HepG2 (cell line): ENCODE data around the gene SLC4A11. TPM values are rescaled to one million over a fixed set of nuclear protein-coding genes. Genes with fewer than 3 reads are reported as not detected.
A peak's percentile ranks its signal among the peaks of the same experiment; 100 is the strongest.

Experiments
- FOXJ3 ChIP-seq: sonication (generic); formaldehyde crosslinking; IDR thresholded peaks from 2 replicates; pipeline ENCODE4 v1.4.0; 2020; ENCODE audit warnings: missing genetic modification reagents, mild to moderate bottlenecking, borderline replicate concordance
- FOXK1 ChIP-seq: sonication (generic); formaldehyde crosslinking; IDR thresholded peaks from 2 replicates; pipeline ENCODE4 v1.4.0; 2020; ENCODE audit warnings: low read depth, missing genetic modification reagents, borderline replicate concordance
- GABPB1 ChIP-seq: IDR thresholded peaks from 2 replicates; pipeline ENCODE4 v1.6.1; 2016; ENCODE audit warnings: mild to moderate bottlenecking, missing genetic modification reagents, moderate library complexity, missing compliant biosample characterization
- GPN1 ChIP-seq: sonication (generic); formaldehyde crosslinking; IDR thresholded peaks from 2 replicates; pipeline ENCODE4 v1.5.1; 2020; ENCODE audit warnings: missing genetic modification reagents, borderline replicate concordance
- HCFC1 ChIP-seq: fragments of 150-350 bp; IDR thresholded peaks from 2 replicates; pipeline ENCODE4 v1.6.1; 2014; ENCODE audit warnings: low read depth, low read length
- HNF4A ChIP-seq: sonication (generic); formaldehyde crosslinking; IDR thresholded peaks from 2 replicates; pipeline ENCODE4 v1.4.0; 2020; ENCODE audit warnings: missing genetic modification reagents
- NBN ChIP-seq: fragments of 450-650 bp; conservative IDR thresholded peaks from 2 replicates; pipeline ENCODE4 v1.6.1; 2017
- NFE2 ChIP-seq: sonication (generic); formaldehyde crosslinking; IDR thresholded peaks from 2 replicates; pipeline ENCODE4 v1.4.0; 2020; ENCODE audit warnings: missing genetic modification reagents
- PHF20 ChIP-seq: sonication (generic); formaldehyde crosslinking; IDR thresholded peaks from 2 replicates; pipeline ENCODE4 v1.5.0; 2020; ENCODE audit warnings: mild to moderate bottlenecking, missing genetic modification reagents
- PITX1 ChIP-seq: sonication (generic); formaldehyde crosslinking; IDR thresholded peaks from 2 replicates; pipeline ENCODE4 v1.5.1; 2020; ENCODE audit warnings: mild to moderate bottlenecking, missing genetic modification reagents
- POLR2AphosphoS2 ChIP-seq: IDR thresholded peaks from 2 replicates; pipeline ENCODE4 v1.6.1; 2011; ENCODE audit warnings: low read depth, low read length, improper control_type of control experiment
- RBM22 ChIP-seq: fragments of 200-400 bp; formaldehyde crosslinking; optimal IDR thresholded peaks from 2 replicates; pipeline ENCODE3; 2017; ENCODE audit warnings: mild to moderate bottlenecking, low read length, moderate library complexity
- RCOR2 ChIP-seq: IDR thresholded peaks from 2 replicates; pipeline ENCODE4 v1.6.1; 2016; ENCODE audit warnings: missing biosample characterization, missing genetic modification reagents
- TFDP2 ChIP-seq: sonication (generic); formaldehyde crosslinking; IDR thresholded peaks from 2 replicates; pipeline ENCODE4 v1.4.0; 2020; ENCODE audit warnings: missing genetic modification reagents
- ZFP91 ChIP-seq: sonication (generic); formaldehyde crosslinking; IDR thresholded peaks from 2 replicates; pipeline ENCODE4 v1.9.0; 2022; ENCODE audit warnings: missing genetic modification reagents, mild to moderate bottlenecking, borderline replicate concordance
- ZKSCAN5 ChIP-seq: sonication (generic); formaldehyde crosslinking; IDR thresholded peaks from 2 replicates; pipeline ENCODE4 v1.5.1; 2020; ENCODE audit warnings: mild to moderate bottlenecking, missing genetic modification reagents
- ZNF24 ChIP-seq: fragments of 450-650 bp; IDR thresholded peaks from 2 replicates; pipeline ENCODE4 v1.6.1; 2017; ENCODE audit warnings: antibody characterized with exemption, mild to moderate bottlenecking
- ZNF33B ChIP-seq: sonication (generic); formaldehyde crosslinking; IDR thresholded peaks from 2 replicates; pipeline ENCODE4 v1.5.1; 2020; ENCODE audit warnings: mild to moderate bottlenecking, missing genetic modification reagents
- ZNF383 ChIP-seq: sonication (generic); formaldehyde crosslinking; IDR thresholded peaks from 2 replicates; pipeline ENCODE4 v1.4.0; 2020; ENCODE audit warnings: missing genetic modification reagents, mild to moderate bottlenecking, borderline replicate concordance
- ZNF570 ChIP-seq: sonication (generic); formaldehyde crosslinking; IDR thresholded peaks from 2 replicates; pipeline ENCODE4 v1.4.0; 2020; ENCODE audit warnings: mild to moderate bottlenecking, missing genetic modification reagents, borderline replicate concordance
- polyA plus RNA-seq, 8 experiments: library from polyadenylated mRNA; depleted of rRNA in 3 of 8; stranded (reverse) in 7 of 8; unstranded in 1 of 8; fragments of >200 nt; fragmentation: Illumina TruSeq in 4 of 8; extraction: Trizol in 4 of 8; gene quantifications; 2 replicates each; pipeline versions ENCODE4 v1.2.1 to v1.2.3, GENCODE V29; 2011 to 2016; ENCODE audit warnings: low read depth in 4 of 8, missing spikeins in 1 of 8, mixed read lengths in 1 of 8; ENCODE audit not compliant: insufficient read depth in 1 of 8
- total RNA-seq, 5 experiments: library from RNA; depleted of rRNA; stranded (reverse); fragments of >200 nt; fragmentation: Illumina TruSeq; extraction: Trizol; gene quantifications; 2 replicates each; pipeline ENCODE4 v1.2.3, GENCODE V29; 2016; ENCODE audit warnings: low read depth in 1 of 5
- TF ChIP-seq, protein P1 (sequence below): sonication (generic); formaldehyde crosslinking; IDR thresholded peaks from 2 replicates; pipeline ENCODE4 v1.4.0; 2020; ENCODE audit warnings: mild to moderate bottlenecking, missing genetic modification reagents
- TF ChIP-seq, protein P2 (sequence below): sonication (generic); formaldehyde crosslinking; IDR thresholded peaks from 2 replicates; pipeline ENCODE4 v1.4.0; 2020; ENCODE audit warnings: mild to moderate bottlenecking, missing genetic modification reagents
- TF ChIP-seq, protein P3 (sequence below): sonication (generic); formaldehyde crosslinking; IDR thresholded peaks from 2 replicates; pipeline ENCODE4 v1.8.1; 2023; ENCODE audit warnings: mild to moderate bottlenecking, missing genetic modification reagents
- TF ChIP-seq, protein P4 (sequence below): IDR thresholded peaks from 2 replicates; pipeline ENCODE4 v1.6.1; 2016

SLC4A11 gene
- total and polyA plus RNA-seq, 2 of the 13 experiments (the other 11 are each of a cell fraction or from before 2014, with no cell fraction given): 3.9 to 27.0 TPM

DNA sequence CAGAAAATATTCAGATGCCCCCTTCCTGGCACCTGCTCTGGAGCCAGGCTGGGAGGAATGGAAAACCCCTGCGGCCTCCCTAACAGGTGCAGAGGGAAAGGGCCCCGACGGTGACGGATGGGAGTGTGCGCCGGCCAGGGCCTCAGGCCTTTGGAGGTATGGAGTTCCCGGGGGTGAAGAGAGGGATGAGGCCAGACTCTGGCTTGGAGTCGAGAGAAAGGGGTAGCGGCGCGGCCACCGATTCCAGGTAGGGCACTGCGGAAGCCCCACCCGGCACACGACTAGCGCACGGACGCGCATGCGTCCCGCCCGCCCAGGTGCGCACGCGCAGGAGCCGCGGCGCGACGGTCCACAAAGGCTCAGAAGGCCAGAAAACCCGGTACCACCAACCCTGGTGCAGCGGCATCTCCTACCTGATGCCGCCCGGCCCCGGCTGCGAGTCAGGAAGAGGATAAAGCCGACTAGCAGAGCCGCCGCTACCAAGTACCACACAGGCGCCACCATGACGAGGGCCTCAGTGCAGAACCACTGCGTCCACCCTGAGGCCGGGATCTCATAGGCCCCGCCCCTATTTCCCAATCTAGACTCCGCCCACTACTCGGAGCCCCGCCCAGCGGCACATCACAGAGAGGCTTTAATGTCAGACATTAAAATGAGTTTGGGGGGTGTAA, 34.7 kb downstream of the SLC4A11 start, which contains the start of gene DDRGK1 (continued):
- peak; percentile 71 for TF ChIP-seq ZFP91 (CRISPR knock-in tag)
- peak; percentile 86 for TF ChIP-seq GABPB1 (CRISPR knock-in tag)
- TF ChIP-seq ZNF383 (CRISPR knock-in tag): peak; percentile 81; the same call in 1 of the 2 replicates
- TF ChIP-seq PITX1 (CRISPR knock-in tag): peak; percentile 60
- TF ChIP-seq ZNF24: 0 out of 2 replicates have a peak, but pooled peaks have one; percentile 31
- TF ChIP-seq NBN: no peak
- TF ChIP-seq FOXJ3 (CRISPR knock-in tag): peak; percentile 44; the same call in 1 of the 2 replicates
- TF ChIP-seq, protein P1, sequence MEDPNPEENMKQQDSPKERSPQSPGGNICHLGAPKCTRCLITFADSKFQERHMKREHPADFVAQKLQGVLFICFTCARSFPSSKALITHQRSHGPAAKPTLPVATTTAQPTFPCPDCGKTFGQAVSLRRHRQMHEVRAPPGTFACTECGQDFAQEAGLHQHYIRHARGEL: peak; percentile 90
- TF ChIP-seq PHF20 (CRISPR knock-in tag): peak; percentile 88
- TF ChIP-seq, protein P2, sequence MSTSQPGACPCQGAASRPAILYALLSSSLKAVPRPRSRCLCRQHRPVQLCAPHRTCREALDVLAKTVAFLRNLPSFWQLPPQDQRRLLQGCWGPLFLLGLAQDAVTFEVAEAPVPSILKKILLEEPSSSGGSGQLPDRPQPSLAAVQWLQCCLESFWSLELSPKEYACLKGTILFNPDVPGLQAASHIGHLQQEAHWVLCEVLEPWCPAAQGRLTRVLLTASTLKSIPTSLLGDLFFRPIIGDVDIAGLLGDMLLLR (CRISPR knock-in tag): peak; percentile 86; the same call in 1 of the 2 replicates
- peak; percentile 57; the same call in 1 of the 2 replicates for TF ChIP-seq FOXK1 (CRISPR knock-in tag)
- peak; percentile 72; the same call in 1 of the 2 replicates for TF ChIP-seq ZNF570 (CRISPR knock-in tag)
- no peak; the same call in 1 of the 2 replicates for TF ChIP-seq TFDP2
- TF ChIP-seq, protein P3, sequence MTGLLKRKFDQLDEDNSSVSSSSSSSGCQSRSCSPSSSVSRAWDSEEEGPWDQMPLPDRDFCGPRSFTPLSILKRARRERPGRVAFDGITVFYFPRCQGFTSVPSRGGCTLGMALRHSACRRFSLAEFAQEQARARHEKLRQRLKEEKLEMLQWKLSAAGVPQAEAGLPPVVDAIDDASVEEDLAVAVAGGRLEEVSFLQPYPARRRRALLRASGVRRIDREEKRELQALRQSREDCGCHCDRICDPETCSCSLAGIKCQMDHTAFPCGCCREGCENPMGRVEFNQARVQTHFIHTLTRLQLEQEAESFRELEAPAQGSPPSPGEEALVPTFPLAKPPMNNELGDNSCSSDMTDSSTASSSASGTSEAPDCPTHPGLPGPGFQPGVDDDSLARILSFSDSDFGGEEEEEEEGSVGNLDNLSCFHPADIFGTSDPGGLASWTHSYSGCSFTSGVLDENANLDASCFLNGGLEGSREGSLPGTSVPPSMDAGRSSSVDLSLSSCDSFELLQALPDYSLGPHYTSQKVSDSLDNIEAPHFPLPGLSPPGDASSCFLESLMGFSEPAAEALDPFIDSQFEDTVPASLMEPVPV (CRISPR knock-in tag): peak; percentile 72
- no peak for TF ChIP-seq GPN1
- no peak for TF ChIP-seq RBM22
- peak; percentile 80 for TF ChIP-seq POLR2AphosphoS2
- TF ChIP-seq HCFC1: peak; percentile 33; the same call in 1 of the 2 replicates
- TF ChIP-seq ZNF33B (CRISPR knock-in tag): peak; percentile 79; the same call in 1 of the 2 replicates
- no peak for TF ChIP-seq NFE2 (CRISPR knock-in tag)
- TF ChIP-seq, protein P4, sequence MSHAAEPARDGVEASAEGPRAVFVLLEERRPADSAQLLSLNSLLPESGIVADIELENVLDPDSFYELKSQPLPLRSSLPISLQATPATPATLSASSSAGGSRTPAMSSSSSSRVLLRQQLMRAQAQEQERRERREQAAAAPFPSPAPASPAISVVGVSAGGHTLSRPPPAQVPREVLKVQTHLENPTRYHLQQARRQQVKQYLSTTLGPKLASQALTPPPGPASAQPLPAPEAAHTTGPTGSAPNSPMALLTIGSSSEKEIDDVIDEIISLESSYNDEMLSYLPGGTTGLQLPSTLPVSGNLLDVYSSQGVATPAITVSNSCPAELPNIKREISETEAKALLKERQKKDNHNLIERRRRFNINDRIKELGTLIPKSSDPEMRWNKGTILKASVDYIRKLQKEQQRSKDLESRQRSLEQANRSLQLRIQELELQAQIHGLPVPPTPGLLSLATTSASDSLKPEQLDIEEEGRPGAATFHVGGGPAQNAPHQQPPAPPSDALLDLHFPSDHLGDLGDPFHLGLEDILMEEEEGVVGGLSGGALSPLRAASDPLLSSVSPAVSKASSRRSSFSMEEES: peak; percentile 85
- TF ChIP-seq HNF4A (CRISPR knock-in tag): peak; percentile 22; the same call in 1 of the 2 replicates
- no peak for TF ChIP-seq ZKSCAN5 (CRISPR knock-in tag)
- no peak; the same call in 1 of the 2 replicates for TF ChIP-seq RCOR2 (CRISPR knock-in tag)
